SK-N-SH treated with all-trans-retinoic acid at 6 μM for 48 hours (cell line): ENCODE measurements around the gene AQP3.

Source experiments
- ATAC-seq: fragments of 200-7000 bp; cut with Tn5 transposase; 3 replicates; pipeline ENCODE4 v1.9.1; 2020; ENCODE audit warnings: mild to moderate bottlenecking, moderate library complexity
- ARNTL ChIP-seq: fragments of 450-650 bp; formaldehyde crosslinking; IDR thresholded peaks from 2 replicates; pipeline ENCODE4 v1.5.0; 2020; ENCODE audit warnings: low read depth, mild to moderate bottlenecking, moderate library complexity, borderline replicate concordance
- BACH2 ChIP-seq: fragments of 250-450 bp; sonication (Bioruptor Pico); IDR thresholded peaks from 2 replicates; pipeline ENCODE4 v1.9.0; 2021; ENCODE audit warnings: mild to moderate bottlenecking, borderline replicate concordance
- CSDC2 ChIP-seq: fragments of 250-450 bp; sonication (Bioruptor Pico); IDR thresholded peaks from 2 replicates; pipeline ENCODE4 v1.5.0; 2020; ENCODE audit warnings: mild to moderate bottlenecking, moderate library complexity
- CSRNP3 ChIP-seq: fragments of 250-450 bp; sonication (Bioruptor Pico); IDR thresholded peaks from 2 replicates; pipeline ENCODE4 v1.5.1; 2021; ENCODE audit warnings: mild to moderate bottlenecking, moderate library complexity
- GLIS3 ChIP-seq: fragments of 250-450 bp; sonication (Bioruptor Pico); IDR thresholded peaks from 2 replicates; pipeline ENCODE4 v1.5.0; 2020; ENCODE audit warnings: mild to moderate bottlenecking, moderate library complexity
- OSR1 ChIP-seq: fragments of 250-450 bp; sonication (Bioruptor Pico); IDR thresholded peaks from 2 replicates; pipeline ENCODE4 v1.8.0; 2022; ENCODE audit warnings: moderate library complexity, mild to moderate bottlenecking, inconsistent platforms
- POU6F1 ChIP-seq: fragments of 250-450 bp; sonication (Bioruptor Pico); IDR thresholded peaks from 2 replicates; pipeline ENCODE4 v1.8.0; 2021; ENCODE audit warnings: low read depth, mild to moderate bottlenecking, moderate library complexity, borderline replicate concordance
- PPARA ChIP-seq: fragments of 250-450 bp; sonication (Bioruptor Pico); IDR thresholded peaks from 2 replicates; pipeline ENCODE4 v1.5.0; 2020; ENCODE audit warnings: mild to moderate bottlenecking, borderline replicate concordance
- RARB ChIP-seq: fragments of 250-450 bp; sonication (Bioruptor Pico); IDR thresholded peaks from 2 replicates; pipeline ENCODE4 v1.8.0; 2021; ENCODE audit warnings: mild to moderate bottlenecking, moderate library complexity
- TCF4 ChIP-seq: fragments of 250-450 bp; sonication (Bioruptor Pico); IDR thresholded peaks from 2 replicates; pipeline ENCODE4 v1.8.0; 2021; ENCODE audit warnings: mild to moderate bottlenecking, moderate library complexity, borderline replicate concordance
- TOX ChIP-seq: fragments of 250-450 bp; sonication (Bioruptor Pico); IDR thresholded peaks from 2 replicates; pipeline ENCODE4 v1.8.0; 2021; ENCODE audit warnings: mild to moderate bottlenecking, moderate library complexity, borderline replicate concordance
- ZFP3 ChIP-seq: fragments of 250-450 bp; sonication (Bioruptor Pico); IDR thresholded peaks from 2 replicates; pipeline ENCODE4 v1.5.0; 2020; ENCODE audit warnings: mild to moderate bottlenecking, moderate library complexity
- ZFP30 ChIP-seq: fragments of 450-650 bp; formaldehyde crosslinking; IDR thresholded peaks from 2 replicates; pipeline ENCODE4 v1.5.0; 2022; ENCODE audit warnings: mild to moderate bottlenecking, moderate library complexity
- ZNF70 ChIP-seq: fragments of 450-650 bp; formaldehyde crosslinking; IDR thresholded peaks from 2 replicates; pipeline ENCODE4 v1.5.0; 2020; ENCODE audit warnings: mild to moderate bottlenecking, moderate library complexity
- TF ChIP-seq, protein P1 (sequence below): fragments of 250-450 bp; sonication (Bioruptor Pico); IDR thresholded peaks from 2 replicates; pipeline ENCODE4 v1.5.1; 2020; ENCODE audit warnings: low read depth, mild to moderate bottlenecking, moderate library complexity
- TF ChIP-seq, protein P2 (sequence below): fragments of 250-450 bp; sonication (Bioruptor Pico); IDR thresholded peaks from 2 replicates; pipeline ENCODE4 v1.5.0; 2020; ENCODE audit warnings: mild to moderate bottlenecking, moderate library complexity

The AQP3 gene

GRCh38 chr9:33445389-33446239 is 1.8 kb downstream of the AQP3 start:
- TF ChIP-seq CSDC2 (CRISPR knock-in tag): no peak
- no peak for ATAC-seq

GRCh38 chr9:33443464-33444154 is 3.8 kb downstream of the AQP3 start:
- no peak for ATAC-seq
- TF ChIP-seq, protein P1, sequence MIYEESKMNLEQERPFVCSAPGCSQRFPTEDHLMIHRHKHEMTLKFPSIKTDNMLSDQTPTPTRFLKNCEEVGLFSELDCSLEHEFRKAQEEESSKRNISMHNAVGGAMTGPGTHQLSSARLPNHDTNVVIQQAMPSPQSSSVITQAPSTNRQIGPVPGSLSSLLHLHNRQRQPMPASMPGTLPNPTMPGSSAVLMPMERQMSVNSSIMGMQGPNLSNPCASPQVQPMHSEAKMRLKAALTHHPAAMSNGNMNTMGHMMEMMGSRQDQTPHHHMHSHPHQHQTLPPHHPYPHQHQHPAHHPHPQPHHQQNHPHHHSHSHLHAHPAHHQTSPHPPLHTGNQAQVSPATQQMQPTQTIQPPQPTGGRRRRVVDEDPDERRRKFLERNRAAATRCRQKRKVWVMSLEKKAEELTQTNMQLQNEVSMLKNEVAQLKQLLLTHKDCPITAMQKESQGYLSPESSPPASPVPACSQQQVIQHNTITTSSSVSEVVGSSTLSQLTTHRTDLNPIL (CRISPR knock-in tag): no peak
- TF ChIP-seq, protein P2, sequence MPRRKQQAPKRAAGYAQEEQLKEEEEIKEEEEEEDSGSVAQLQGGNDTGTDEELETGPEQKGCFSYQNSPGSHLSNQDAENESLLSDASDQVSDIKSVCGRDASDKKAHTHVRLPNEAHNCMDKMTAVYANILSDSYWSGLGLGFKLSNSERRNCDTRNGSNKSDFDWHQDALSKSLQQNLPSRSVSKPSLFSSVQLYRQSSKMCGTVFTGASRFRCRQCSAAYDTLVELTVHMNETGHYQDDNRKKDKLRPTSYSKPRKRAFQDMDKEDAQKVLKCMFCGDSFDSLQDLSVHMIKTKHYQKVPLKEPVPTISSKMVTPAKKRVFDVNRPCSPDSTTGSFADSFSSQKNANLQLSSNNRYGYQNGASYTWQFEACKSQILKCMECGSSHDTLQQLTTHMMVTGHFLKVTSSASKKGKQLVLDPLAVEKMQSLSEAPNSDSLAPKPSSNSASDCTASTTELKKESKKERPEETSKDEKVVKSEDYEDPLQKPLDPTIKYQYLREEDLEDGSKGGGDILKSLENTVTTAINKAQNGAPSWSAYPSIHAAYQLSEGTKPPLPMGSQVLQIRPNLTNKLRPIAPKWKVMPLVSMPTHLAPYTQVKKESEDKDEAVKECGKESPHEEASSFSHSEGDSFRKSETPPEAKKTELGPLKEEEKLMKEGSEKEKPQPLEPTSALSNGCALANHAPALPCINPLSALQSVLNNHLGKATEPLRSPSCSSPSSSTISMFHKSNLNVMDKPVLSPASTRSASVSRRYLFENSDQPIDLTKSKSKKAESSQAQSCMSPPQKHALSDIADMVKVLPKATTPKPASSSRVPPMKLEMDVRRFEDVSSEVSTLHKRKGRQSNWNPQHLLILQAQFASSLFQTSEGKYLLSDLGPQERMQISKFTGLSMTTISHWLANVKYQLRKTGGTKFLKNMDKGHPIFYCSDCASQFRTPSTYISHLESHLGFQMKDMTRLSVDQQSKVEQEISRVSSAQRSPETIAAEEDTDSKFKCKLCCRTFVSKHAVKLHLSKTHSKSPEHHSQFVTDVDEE (CRISPR knock-in tag): no peak
- TF ChIP-seq BACH2 (CRISPR knock-in tag): no peak
- TF ChIP-seq ZNF70 (CRISPR knock-in tag): no peak
- no peak for TF ChIP-seq GLIS3 (CRISPR knock-in tag)
- TF ChIP-seq TOX: no peak
- no peak for TF ChIP-seq TCF4

DNA sequence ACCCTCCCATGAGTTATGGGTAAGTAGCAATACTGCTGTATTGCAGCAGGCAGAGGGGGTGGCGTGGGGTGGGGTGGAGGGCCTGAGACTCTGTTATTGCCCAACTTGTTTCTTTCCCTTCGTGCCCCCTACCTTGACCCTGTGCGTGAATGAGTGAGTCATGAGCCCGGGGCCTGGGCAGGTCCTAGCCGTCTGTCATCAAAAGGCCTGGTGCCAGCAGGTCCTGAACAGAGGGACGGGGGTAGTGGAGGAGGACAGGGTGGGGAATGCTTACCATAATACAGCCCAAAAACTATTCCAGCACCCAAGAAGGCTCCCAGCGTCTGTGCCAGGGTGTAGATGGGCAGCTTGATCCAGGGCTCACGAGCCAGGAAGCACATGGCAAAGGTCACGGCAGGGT is 4.3 kb downstream of the AQP3 start:
- no peak for ATAC-seq
- TF ChIP-seq, protein P2 (CRISPR knock-in tag): no peak
- TF ChIP-seq ARNTL (CRISPR knock-in tag) (no peak), TCF4 (no peak), BACH2 (CRISPR knock-in tag) (no peak), ZNF70 (CRISPR knock-in tag) (no peak), ZFP3 (CRISPR knock-in tag) (no peak), POU6F1 (CRISPR knock-in tag) (no peak), PPARA (CRISPR knock-in tag) (no peak), GLIS3 (CRISPR knock-in tag) (no peak), CSDC2 (CRISPR knock-in tag) (no peak), RARB (CRISPR knock-in tag) (no peak), CSRNP3 (no peak), ZFP30 (no peak), OSR1 (no peak)
- TF ChIP-seq, protein P1 (CRISPR knock-in tag): no peak
